Kidney (tissue), 14 donors: ENCODE results near the gene FOXK1. TPM values are rescaled to one million over a fixed set of nuclear protein-coding genes. Genes with fewer than 3 reads are reported as not detected.

ENCODE experiments used
- DNase-seq, 5 donors: peaks; one replicate each; pipeline ENCODE4 v3.0.0-alpha.2; 2013 to 2020
- FAIRE-seq: peaks from 2 replicates; lab custom pipeline; 2012; peaks lifted over from hg19 to GRCh38; lab: Jason Lieb, UNC
- H3K27ac ChIP-seq, 2 donors: one replicate each; pipeline ENCODE4 v1.7.0; 2013; ENCODE audit warnings: low read depth in 2 of 2, low read length in 2 of 2, inconsistent platforms in 1 of 2
- H3K27me3 ChIP-seq: one replicate; pipeline ENCODE4 v1.7.1; 2013; ENCODE audit warnings: low read length, inconsistent platforms; ENCODE audit not compliant: control insufficient read depth, insufficient read depth
- H3K36me3 ChIP-seq, 3 donors: one replicate each; pipeline versions ENCODE4 v1.7.0 to v1.7.1; 2013; ENCODE audit warnings: low read length in 3 of 3, control low read depth in 1 of 3, inconsistent platforms in 1 of 3; ENCODE audit not compliant: insufficient read depth in 3 of 3, control insufficient read depth in 2 of 3
- H3K4me1 ChIP-seq, 3 donors: one replicate each; pipeline versions ENCODE4 v1.7.0 to v1.7.1; 2013; ENCODE audit warnings: low read length in 3 of 3, inconsistent platforms in 1 of 3, low read depth in 1 of 3; ENCODE audit not compliant: control insufficient read depth in 2 of 3, insufficient read depth in 2 of 3
- H3K4me3 ChIP-seq, 3 donors: one replicate each; pipeline versions ENCODE4 v1.7.0 to v1.8.1; 2013; ENCODE audit warnings: low read length in 3 of 3, control low read depth in 1 of 3, inconsistent platforms in 1 of 3
- H3K9ac ChIP-seq, 3 donors: one replicate each; pipeline versions ENCODE4 v1.7.0 to v1.7.1; 2013; ENCODE audit warnings: low read length in 3 of 3, control low read depth in 1 of 3, inconsistent platforms in 1 of 3
- H3K9me3 ChIP-seq, 3 donors: one replicate each; pipeline versions ENCODE4 v1.7.0 to v1.7.1; 2013; ENCODE audit warnings: low read length in 3 of 3, control low read depth in 1 of 3, inconsistent platforms in 1 of 3; ENCODE audit not compliant: control insufficient read depth in 2 of 3, insufficient read depth in 1 of 3
- CTCF ChIP-seq: IDR thresholded peaks from 3 replicates; pipeline ENCODE4 v1.5.1; 2012; ENCODE audit warnings: mild to moderate bottlenecking, moderate library complexity, borderline replicate concordance; ENCODE audit not compliant: insufficient read depth; ENCODE audit errors: extremely low read depth
- intact Hi-C: fragments of 100-400 bp; cut with DNase I; formaldehyde crosslinking; loops from one replicate; pipeline ENCODE4 v1.11.1; 2022
- polyA plus RNA-seq: library from polyadenylated mRNA; stranded (reverse); fragments of 350-450 nt; fragmentation: Illumina TruSeq; extraction: RNeasy Lipid Tissue Mini Kit (QIAGEN cat#74804); gene quantifications from one replicate; pipeline ENCODE4 v1.2.3, GENCODE V29; 2014; ENCODE audit warnings: low read depth, low replicate concordance; ENCODE audit not compliant: insufficient read depth
- total RNA-seq: library from RNA; stranded (reverse); fragmentation: NEBNext Ultra II Directional; extraction: Animal tissue kit (Norgen Biotek cat#: 25700); gene quantifications from one replicate; pipeline ENCODE4 v1.2.1, GENCODE V29; 2021
- donor health status: control.
- donor health status: control.
- donor health status: control.
- donor health status: control.
- donor health status: control.
- donor health status: DM: yes; HTN: yes; CAD: no.
- donor health status: Normal renal cell carcinoma (clear cell type).

The FOXK1 gene
- total and polyA plus RNA-seq, 2 donors from 2014 or later: 3.9 to 44.2 TPM

GRCh38 chr7:4714767-4715409, 32.8 kb downstream of the FOXK1 start:
- no peak for DNase-seq
- H3K4me1 ChIP-seq: peaks cover 0 to 4% (median 0%) of the 10 kb centered on the region in 3 donors
- H3K4me3 ChIP-seq: no peak overlapping the region
- no peak overlapping the region for H3K27ac ChIP-seq
- no peak for FAIRE-seq
- no peaks in the 10 kb centered on the region for H3K27me3 ChIP-seq
- TF ChIP-seq CTCF: no peak
- intact Hi-C loops: no loop called here
- H3K9me3 ChIP-seq: no peaks in the 10 kb centered on the region
- H3K36me3 ChIP-seq: peaks cover 0 to 3% (median 3%) of the 10 kb centered on the region in 3 donors
- no peak overlapping the region for H3K9ac ChIP-seq

- H3K27ac ChIP-seq: no peak overlapping the region
- FAIRE-seq: no peak
- H3K27me3 ChIP-seq: no peaks in the 10 kb centered on the region
- no peak overlapping the region for H3K4me3 ChIP-seq
- H3K9me3 ChIP-seq: no peaks in the 10 kb centered on the region
- peak in 1 of 5 donors; percentile 34 for DNase-seq
- H3K9ac ChIP-seq: no peak overlapping the region
- H3K36me3 ChIP-seq: peaks cover 0 to 3% (median 3%) of the 10 kb centered on the region in 3 donors
- intact Hi-C loops: no loop called here
- H3K4me1 ChIP-seq: peaks cover 0 to 4% (median 0%) of the 10 kb centered on the region in 3 donors
- TF ChIP-seq CTCF: no peak
Observed at GRCh38 chr7:4715410-4715776, 33.3 kb downstream of the FOXK1 start.

- intact Hi-C loops: no loop called here
- Histone ChIP-seq H3K27ac (no peak overlapping the region), H3K9me3 (no peaks in the 10 kb centered on the region), H3K27me3 (no peaks in the 10 kb centered on the region), H3K4me1 (peaks cover 0 to 4% (median 0%) of the 10 kb centered on the region in 3 donors), H3K4me3 (no peak overlapping the region), H3K9ac (no peak overlapping the region), H3K36me3 (no peaks in the 10 kb centered on the region)
- TF ChIP-seq CTCF: no peak
- FAIRE-seq (no peak), DNase-seq (no peak)
Observed at GRCh38 chr7:4716946-4717795, 35.1 kb downstream of the FOXK1 start.
